Measurements from ENCODE around the gene NOL6. TPM values are rescaled to one million over a fixed set of nuclear protein-coding genes. Genes with fewer than 3 reads are reported as not detected.

NOL6 gene
- total RNA-seq, 1 experiment from 2014 or later: 64.4 TPM

DNA sequence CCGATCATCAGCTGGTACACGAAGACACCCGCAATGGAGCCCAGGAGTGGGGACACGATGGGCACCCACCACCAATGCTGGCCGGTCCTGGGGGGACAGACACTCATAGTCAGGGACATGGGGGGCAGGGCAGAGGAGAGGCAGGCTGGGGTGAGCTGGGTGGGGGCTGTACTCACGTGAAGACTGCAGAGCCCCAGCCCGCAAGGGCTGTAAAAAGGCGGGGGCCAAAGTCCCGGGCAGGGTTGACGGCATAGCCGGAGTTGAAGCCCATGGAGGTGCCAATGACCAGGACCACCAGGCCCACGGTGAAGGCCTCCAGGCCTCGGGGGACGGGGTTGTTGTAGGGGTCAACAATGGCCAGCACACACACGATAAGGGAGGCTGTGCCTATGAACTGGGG, 31.6 kb downstream of the NOL6 start:
- TF ChIP-seq, protein P1, sequence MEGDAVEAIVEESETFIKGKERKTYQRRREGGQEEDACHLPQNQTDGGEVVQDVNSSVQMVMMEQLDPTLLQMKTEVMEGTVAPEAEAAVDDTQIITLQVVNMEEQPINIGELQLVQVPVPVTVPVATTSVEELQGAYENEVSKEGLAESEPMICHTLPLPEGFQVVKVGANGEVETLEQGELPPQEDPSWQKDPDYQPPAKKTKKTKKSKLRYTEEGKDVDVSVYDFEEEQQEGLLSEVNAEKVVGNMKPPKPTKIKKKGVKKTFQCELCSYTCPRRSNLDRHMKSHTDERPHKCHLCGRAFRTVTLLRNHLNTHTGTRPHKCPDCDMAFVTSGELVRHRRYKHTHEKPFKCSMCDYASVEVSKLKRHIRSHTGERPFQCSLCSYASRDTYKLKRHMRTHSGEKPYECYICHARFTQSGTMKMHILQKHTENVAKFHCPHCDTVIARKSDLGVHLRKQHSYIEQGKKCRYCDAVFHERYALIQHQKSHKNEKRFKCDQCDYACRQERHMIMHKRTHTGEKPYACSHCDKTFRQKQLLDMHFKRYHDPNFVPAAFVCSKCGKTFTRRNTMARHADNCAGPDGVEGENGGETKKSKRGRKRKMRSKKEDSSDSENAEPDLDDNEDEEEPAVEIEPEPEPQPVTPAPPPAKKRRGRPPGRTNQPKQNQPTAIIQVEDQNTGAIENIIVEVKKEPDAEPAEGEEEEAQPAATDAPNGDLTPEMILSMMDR (conservative IDR thresholded peaks at IDR 0.05): no peak
- WGBS (ENCODE audit: extremely low coverage, insufficient read length, low lambda C conversion rate): no CpG with 5 or more reads among the region's 15 CpGs

More for the DNA sequence above, 31.6 kb downstream of the NOL6 start:
- no peak overlapping the region for H3K23ac ChIP-seq (ENCODE audit: insufficient read length, low read depth, low read length)
- no peak overlapping the region for H3T11ph ChIP-seq (ENCODE audit: low read length)
- no peak overlapping the region for H2BK5ac ChIP-seq (ENCODE audit: insufficient read length, low read length)
- H3K4me1 ChIP-seq (ENCODE audit: insufficient read depth, low read length): peaks cover 4% of the 10 kb centered on the region; the same call in 1 of the 2 replicates
- Mint-ChIP-seq H3K4me3 (no peak overlapping the region), H3K36me3 (ENCODE audit: insufficient read depth in 1 of 3, low read depth in 3 of 3) (no peaks in the 10 kb centered on the region), H3K4me1 (peaks cover 21 to 34% of the 10 kb centered on the region in 2 experiments), H3K27ac (no peak overlapping the region), H3K27me3 (ENCODE audit: low read depth) (peaks cover 33% of the 10 kb centered on the region), H3K9me3 (no peaks in the 10 kb centered on the region)
- H3K14ac ChIP-seq (ENCODE audit: insufficient read depth, low read length): no peak overlapping the region
- H2BK12ac ChIP-seq (ENCODE audit: insufficient read length, low read depth, low read length): no peak overlapping the region
- no peaks in the 10 kb centered on the region for H3K9me3 ChIP-seq (ENCODE audit: control insufficient read depth, low read depth, low read length)
- no peak overlapping the region for H3K27ac ChIP-seq (ENCODE audit: insufficient read length, low read depth, low read length)
- peaks cover 4% of the 10 kb centered on the region for H3K23me2 ChIP-seq (ENCODE audit: insufficient read length, low read depth, low read length, poor library complexity, severe bottlenecking)
- no peak overlapping the region for H2AFZ ChIP-seq (ENCODE audit: low read length)
- no peak overlapping the region for H4K91ac ChIP-seq (ENCODE audit: insufficient read length, low read depth, low read length)
- no peak overlapping the region for H2BK20ac ChIP-seq (ENCODE audit: low read depth, low read length, poor library complexity, severe bottlenecking)
- no peak overlapping the region for H3K56ac ChIP-seq (ENCODE audit: insufficient read length, low read depth, low read length)
- no peaks in the 10 kb centered on the region; the same call in 1 of the 2 replicates for H3K27me3 ChIP-seq (ENCODE audit: insufficient read depth, low read length)
- no peak overlapping the region for H2BK15ac ChIP-seq (ENCODE audit: low read depth, low read length)
- no peak for DNase-seq
- no peaks in the 10 kb centered on the region for H3K79me1 ChIP-seq (ENCODE audit: insufficient read depth, low read depth, low read length, poor library complexity, severe bottlenecking)
- H3K4ac ChIP-seq (ENCODE audit: low read depth, low read length): no peak overlapping the region
- H4K20me1 ChIP-seq (ENCODE audit: control insufficient read depth, insufficient read depth, insufficient read length): no peaks in the 10 kb centered on the region
- no peak overlapping the region for H3K9ac ChIP-seq (ENCODE audit: extremely low read depth, insufficient read length, low read length)
- no peak overlapping the region for H2BK120ac ChIP-seq (ENCODE audit: low read depth, low read length, poor library complexity, severe bottlenecking)
- no peaks in the 10 kb centered on the region for H3K79me2 ChIP-seq (ENCODE audit: insufficient read depth, low read length)
- H4K5ac ChIP-seq (ENCODE audit: insufficient read length, low read depth, low read length): no peak overlapping the region
- H3K18ac ChIP-seq (ENCODE audit: insufficient read length, low read depth, low read length): no peak overlapping the region
- H4K8ac ChIP-seq (replicated peaks; ENCODE audit: insufficient read length, low read depth, low read length): no peak overlapping the region
- no peak overlapping the region for H2AK5ac ChIP-seq (ENCODE audit: insufficient read length, low read length)
- H3K4me2 ChIP-seq (ENCODE audit: insufficient read depth, insufficient read length, low read length): no peak overlapping the region

All from H9 (cell line).